Upper lobe of right lung (tissue), 1 donor: ENCODE data around the gene P2RX3. TPM values are rescaled to one million over a fixed set of nuclear protein-coding genes. Genes with fewer than 3 reads are reported as not detected.

Source experiments
- total RNA-seq: library from RNA; stranded (reverse); fragmentation: NEBNext Ultra II Directional; extraction: Animal tissue kit (Norgen Biotek cat#: 25700); gene quantifications from one replicate; pipeline ENCODE4 v1.2.1, GENCODE V29; 2021
- donor health status: DM: no; HTN: yes; CAD: no; lungs with severe emphysema.

The P2RX3 gene
- total RNA-seq, 1 donor from 2014 or later: not detected

Other genes starting within 250 kb of the P2RX3 start
- not detected for gene LRRC55, start 156.4 kb upstream of the P2RX3 start, total RNA-seq
- 1.2 TPM for gene APLNR, start 101.1 kb upstream of the P2RX3 start, total RNA-seq
- gene TNKS1BP1, start 13.4 kb upstream of the P2RX3 start, total RNA-seq: 189 TPM
- gene SSRP1, start 2.5 kb upstream of the P2RX3 start, total RNA-seq: 64.7 TPM
- gene PRG3, start 42.8 kb downstream of the P2RX3 start, total RNA-seq: not detected
- gene PRG2, start 52.3 kb downstream of the P2RX3 start, total RNA-seq: not detected
- gene SLC43A3, start 88.8 kb downstream of the P2RX3 start, total RNA-seq: 117 TPM
- 3.2 TPM for gene RTN4RL2, start 122.2 kb downstream of the P2RX3 start, total RNA-seq
- gene SLC43A1, start 177.3 kb downstream of the P2RX3 start, total RNA-seq: 12.4 TPM
- gene TIMM10, start 192.4 kb downstream of the P2RX3 start, total RNA-seq: 34.7 TPM
- not detected for gene SMTNL1, start 199.2 kb downstream of the P2RX3 start, total RNA-seq
- gene UBE2L6, start 229.3 kb downstream of the P2RX3 start, total RNA-seq: 120 TPM